K562 (cell line): ENCODE data around the gene HEMK1. TPM values are rescaled to one million over a fixed set of nuclear protein-coding genes. Genes with fewer than 3 reads are reported as not detected.

Experiments
- ARHGAP35 ChIP-seq: fragments of 450-650 bp; IDR thresholded peaks from 2 replicates; pipeline ENCODE4 v1.6.1; 2018; ENCODE audit not compliant: partially characterized antibody
- FOXK1 ChIP-seq: sonication (generic); formaldehyde crosslinking; IDR thresholded peaks from 2 replicates; pipeline ENCODE4 v1.8.0; 2022; ENCODE audit warnings: missing genetic modification reagents, mild to moderate bottlenecking, borderline replicate concordance
- MCM5 ChIP-seq: fragments of 450-650 bp; IDR thresholded peaks from 2 replicates; pipeline ENCODE4 v1.6.1; 2016; ENCODE audit warnings: low read depth
- PCBP1 ChIP-seq: fragments of 200-400 bp; formaldehyde crosslinking; IDR thresholded peaks from 2 replicates; pipeline ENCODE4 v1.6.1; 2018; ENCODE audit warnings: mild to moderate bottlenecking, low read depth, low read length; ENCODE audit not compliant: poor library complexity, severe bottlenecking
- ZFX ChIP-seq: sonication (generic); formaldehyde crosslinking; IDR thresholded peaks from 2 replicates; pipeline ENCODE4 v1.8.0; 2022; ENCODE audit warnings: mild to moderate bottlenecking, missing genetic modification reagents, moderate library complexity
- polyA plus RNA-seq, 8 experiments: library from polyadenylated mRNA; depleted of rRNA in 4 of 8; stranded (reverse) in 5 of 8; unstranded in 3 of 8; fragments of >200 nt; fragmentation: Nextera tagmentation in 2 of 8; fragmentation: Illumina TruSeq in 1 of 8; extraction: Ambion mirVana in 2 of 8; extraction: Trizol in 1 of 8; gene quantifications; 2 replicates each; pipeline versions ENCODE4 v1.2.1 to v1.2.3, GENCODE V29; 2011 to 2014; ENCODE audit warnings: inconsistent platforms in 1 of 8, missing spikeins in 1 of 8
- total RNA-seq, 7 experiments: library from RNA; depleted of rRNA in 6 of 7; stranded (reverse); fragments of >200 nt in 6 of 7; fragmentation: Illumina TruSeq in 2 of 7; extraction: Trizol in 2 of 7; gene quantifications; 2 replicates each; pipeline versions ENCODE4 v1.2.1 to v1.2.3, GENCODE V29; 2011 to 2021; ENCODE audit warnings: low replicate concordance in 1 of 7
- TF ChIP-seq, protein P1 (sequence below): fragments of 450-650 bp; IDR thresholded peaks from 2 replicates; pipeline ENCODE4 v1.6.1; 2016; ENCODE audit warnings: mild to moderate bottlenecking, moderate library complexity
- TF ChIP-seq, protein P2 (sequence below): sonication (generic); formaldehyde crosslinking; IDR thresholded peaks from 2 replicates; pipeline ENCODE4 v1.8.1; 2022; ENCODE audit warnings: missing genetic modification reagents
- TF ChIP-seq, protein P3 (sequence below): sonication (generic); formaldehyde crosslinking; IDR thresholded peaks from 2 replicates; pipeline ENCODE4 v1.8.0; 2022; ENCODE audit warnings: mild to moderate bottlenecking, missing genetic modification reagents, borderline replicate concordance

The HEMK1 gene
- total and polyA plus RNA-seq, 9 of the 15 experiments (the other 6 are each of a cell fraction or from before 2014, with no cell fraction given) = 2.0 to 16.8 (median 11.4) TPM

DNA sequence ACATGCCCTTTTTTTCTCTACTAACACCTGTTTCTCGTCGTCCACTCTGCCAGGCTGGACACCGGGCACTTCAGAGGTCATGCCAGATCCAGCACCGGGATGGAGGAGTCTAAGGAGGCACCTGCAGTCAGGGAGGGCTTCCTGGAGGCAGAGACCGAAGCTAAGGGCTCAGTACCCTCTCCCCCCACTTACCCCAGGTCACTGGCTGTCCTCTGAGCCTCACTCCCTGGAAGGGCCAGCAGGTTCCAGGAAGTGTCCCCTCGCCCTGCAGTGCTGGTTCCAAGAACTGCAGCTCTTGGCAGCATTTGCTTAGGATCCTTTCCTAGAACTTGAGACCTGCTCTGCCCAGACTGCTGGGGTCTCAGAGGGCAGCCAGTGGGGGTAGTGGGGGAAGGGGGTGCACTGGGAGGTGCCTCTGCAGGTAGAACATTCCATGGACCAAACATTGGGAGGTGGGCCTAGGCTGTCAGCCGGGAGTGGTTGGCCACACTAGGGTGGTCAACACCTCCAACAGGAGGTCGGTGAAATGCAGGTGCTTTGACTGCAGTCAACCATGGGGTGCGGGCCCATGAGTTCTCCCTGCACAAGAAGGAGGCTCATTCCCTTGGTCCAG is 30.9 kb downstream of the HEMK1 start (continued):
- TF ChIP-seq, protein P1, sequence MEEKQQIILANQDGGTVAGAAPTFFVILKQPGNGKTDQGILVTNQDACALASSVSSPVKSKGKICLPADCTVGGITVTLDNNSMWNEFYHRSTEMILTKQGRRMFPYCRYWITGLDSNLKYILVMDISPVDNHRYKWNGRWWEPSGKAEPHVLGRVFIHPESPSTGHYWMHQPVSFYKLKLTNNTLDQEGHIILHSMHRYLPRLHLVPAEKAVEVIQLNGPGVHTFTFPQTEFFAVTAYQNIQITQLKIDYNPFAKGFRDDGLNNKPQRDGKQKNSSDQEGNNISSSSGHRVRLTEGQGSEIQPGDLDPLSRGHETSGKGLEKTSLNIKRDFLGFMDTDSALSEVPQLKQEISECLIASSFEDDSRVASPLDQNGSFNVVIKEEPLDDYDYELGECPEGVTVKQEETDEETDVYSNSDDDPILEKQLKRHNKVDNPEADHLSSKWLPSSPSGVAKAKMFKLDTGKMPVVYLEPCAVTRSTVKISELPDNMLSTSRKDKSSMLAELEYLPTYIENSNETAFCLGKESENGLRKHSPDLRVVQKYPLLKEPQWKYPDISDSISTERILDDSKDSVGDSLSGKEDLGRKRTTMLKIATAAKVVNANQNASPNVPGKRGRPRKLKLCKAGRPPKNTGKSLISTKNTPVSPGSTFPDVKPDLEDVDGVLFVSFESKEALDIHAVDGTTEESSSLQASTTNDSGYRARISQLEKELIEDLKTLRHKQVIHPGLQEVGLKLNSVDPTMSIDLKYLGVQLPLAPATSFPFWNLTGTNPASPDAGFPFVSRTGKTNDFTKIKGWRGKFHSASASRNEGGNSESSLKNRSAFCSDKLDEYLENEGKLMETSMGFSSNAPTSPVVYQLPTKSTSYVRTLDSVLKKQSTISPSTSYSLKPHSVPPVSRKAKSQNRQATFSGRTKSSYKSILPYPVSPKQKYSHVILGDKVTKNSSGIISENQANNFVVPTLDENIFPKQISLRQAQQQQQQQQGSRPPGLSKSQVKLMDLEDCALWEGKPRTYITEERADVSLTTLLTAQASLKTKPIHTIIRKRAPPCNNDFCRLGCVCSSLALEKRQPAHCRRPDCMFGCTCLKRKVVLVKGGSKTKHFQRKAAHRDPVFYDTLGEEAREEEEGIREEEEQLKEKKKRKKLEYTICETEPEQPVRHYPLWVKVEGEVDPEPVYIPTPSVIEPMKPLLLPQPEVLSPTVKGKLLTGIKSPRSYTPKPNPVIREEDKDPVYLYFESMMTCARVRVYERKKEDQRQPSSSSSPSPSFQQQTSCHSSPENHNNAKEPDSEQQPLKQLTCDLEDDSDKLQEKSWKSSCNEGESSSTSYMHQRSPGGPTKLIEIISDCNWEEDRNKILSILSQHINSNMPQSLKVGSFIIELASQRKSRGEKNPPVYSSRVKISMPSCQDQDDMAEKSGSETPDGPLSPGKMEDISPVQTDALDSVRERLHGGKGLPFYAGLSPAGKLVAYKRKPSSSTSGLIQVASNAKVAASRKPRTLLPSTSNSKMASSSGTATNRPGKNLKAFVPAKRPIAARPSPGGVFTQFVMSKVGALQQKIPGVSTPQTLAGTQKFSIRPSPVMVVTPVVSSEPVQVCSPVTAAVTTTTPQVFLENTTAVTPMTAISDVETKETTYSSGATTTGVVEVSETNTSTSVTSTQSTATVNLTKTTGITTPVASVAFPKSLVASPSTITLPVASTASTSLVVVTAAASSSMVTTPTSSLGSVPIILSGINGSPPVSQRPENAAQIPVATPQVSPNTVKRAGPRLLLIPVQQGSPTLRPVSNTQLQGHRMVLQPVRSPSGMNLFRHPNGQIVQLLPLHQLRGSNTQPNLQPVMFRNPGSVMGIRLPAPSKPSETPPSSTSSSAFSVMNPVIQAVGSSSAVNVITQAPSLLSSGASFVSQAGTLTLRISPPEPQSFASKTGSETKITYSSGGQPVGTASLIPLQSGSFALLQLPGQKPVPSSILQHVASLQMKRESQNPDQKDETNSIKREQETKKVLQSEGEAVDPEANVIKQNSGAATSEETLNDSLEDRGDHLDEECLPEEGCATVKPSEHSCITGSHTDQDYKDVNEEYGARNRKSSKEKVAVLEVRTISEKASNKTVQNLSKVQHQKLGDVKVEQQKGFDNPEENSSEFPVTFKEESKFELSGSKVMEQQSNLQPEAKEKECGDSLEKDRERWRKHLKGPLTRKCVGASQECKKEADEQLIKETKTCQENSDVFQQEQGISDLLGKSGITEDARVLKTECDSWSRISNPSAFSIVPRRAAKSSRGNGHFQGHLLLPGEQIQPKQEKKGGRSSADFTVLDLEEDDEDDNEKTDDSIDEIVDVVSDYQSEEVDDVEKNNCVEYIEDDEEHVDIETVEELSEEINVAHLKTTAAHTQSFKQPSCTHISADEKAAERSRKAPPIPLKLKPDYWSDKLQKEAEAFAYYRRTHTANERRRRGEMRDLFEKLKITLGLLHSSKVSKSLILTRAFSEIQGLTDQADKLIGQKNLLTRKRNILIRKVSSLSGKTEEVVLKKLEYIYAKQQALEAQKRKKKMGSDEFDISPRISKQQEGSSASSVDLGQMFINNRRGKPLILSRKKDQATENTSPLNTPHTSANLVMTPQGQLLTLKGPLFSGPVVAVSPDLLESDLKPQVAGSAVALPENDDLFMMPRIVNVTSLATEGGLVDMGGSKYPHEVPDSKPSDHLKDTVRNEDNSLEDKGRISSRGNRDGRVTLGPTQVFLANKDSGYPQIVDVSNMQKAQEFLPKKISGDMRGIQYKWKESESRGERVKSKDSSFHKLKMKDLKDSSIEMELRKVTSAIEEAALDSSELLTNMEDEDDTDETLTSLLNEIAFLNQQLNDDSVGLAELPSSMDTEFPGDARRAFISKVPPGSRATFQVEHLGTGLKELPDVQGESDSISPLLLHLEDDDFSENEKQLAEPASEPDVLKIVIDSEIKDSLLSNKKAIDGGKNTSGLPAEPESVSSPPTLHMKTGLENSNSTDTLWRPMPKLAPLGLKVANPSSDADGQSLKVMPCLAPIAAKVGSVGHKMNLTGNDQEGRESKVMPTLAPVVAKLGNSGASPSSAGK = no peak
- no peak for TF ChIP-seq FOXK1 (CRISPR knock-in tag)
- no peak for TF ChIP-seq ZFX (CRISPR knock-in tag)
- TF ChIP-seq, protein P2, sequence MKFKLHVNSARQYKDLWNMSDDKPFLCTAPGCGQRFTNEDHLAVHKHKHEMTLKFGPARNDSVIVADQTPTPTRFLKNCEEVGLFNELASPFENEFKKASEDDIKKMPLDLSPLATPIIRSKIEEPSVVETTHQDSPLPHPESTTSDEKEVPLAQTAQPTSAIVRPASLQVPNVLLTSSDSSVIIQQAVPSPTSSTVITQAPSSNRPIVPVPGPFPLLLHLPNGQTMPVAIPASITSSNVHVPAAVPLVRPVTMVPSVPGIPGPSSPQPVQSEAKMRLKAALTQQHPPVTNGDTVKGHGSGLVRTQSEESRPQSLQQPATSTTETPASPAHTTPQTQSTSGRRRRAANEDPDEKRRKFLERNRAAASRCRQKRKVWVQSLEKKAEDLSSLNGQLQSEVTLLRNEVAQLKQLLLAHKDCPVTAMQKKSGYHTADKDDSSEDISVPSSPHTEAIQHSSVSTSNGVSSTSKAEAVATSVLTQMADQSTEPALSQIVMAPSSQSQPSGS = no peak
- TF ChIP-seq PCBP1 = no peak
- no peak for TF ChIP-seq ARHGAP35
- no peak for TF ChIP-seq MCM5
- TF ChIP-seq, protein P3, sequence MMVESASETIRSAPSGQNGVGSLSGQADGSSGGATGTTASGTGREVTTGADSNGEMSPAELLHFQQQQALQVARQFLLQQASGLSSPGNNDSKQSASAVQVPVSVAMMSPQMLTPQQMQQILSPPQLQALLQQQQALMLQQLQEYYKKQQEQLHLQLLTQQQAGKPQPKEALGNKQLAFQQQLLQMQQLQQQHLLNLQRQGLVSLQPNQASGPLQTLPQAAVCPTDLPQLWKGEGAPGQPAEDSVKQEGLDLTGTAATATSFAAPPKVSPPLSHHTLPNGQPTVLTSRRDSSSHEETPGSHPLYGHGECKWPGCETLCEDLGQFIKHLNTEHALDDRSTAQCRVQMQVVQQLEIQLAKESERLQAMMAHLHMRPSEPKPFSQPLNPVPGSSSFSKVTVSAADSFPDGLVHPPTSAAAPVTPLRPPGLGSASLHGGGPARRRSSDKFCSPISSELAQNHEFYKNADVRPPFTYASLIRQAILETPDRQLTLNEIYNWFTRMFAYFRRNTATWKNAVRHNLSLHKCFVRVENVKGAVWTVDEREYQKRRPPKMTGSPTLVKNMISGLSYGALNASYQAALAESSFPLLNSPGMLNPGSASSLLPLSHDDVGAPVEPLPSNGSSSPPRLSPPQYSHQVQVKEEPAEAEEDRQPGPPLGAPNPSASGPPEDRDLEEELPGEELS (CRISPR knock-in tag) = no peak
